Stimulated activated CD8-positive, alpha-beta memory T cell treated with anti-CD3 and anti-CD28 coated beads, Interleukin-2, amount 100 ng/mL, for 1 hour (primary cell): Measurements from ENCODE around the gene MTA1.

ENCODE experiments used
- DNase-seq, 2 donors: peaks; one replicate each; pipeline ENCODE4 v3.0.0-alpha.2; 2020; ENCODE audit warnings: low read depth in 2 of 2

Gene MTA1

DNA sequence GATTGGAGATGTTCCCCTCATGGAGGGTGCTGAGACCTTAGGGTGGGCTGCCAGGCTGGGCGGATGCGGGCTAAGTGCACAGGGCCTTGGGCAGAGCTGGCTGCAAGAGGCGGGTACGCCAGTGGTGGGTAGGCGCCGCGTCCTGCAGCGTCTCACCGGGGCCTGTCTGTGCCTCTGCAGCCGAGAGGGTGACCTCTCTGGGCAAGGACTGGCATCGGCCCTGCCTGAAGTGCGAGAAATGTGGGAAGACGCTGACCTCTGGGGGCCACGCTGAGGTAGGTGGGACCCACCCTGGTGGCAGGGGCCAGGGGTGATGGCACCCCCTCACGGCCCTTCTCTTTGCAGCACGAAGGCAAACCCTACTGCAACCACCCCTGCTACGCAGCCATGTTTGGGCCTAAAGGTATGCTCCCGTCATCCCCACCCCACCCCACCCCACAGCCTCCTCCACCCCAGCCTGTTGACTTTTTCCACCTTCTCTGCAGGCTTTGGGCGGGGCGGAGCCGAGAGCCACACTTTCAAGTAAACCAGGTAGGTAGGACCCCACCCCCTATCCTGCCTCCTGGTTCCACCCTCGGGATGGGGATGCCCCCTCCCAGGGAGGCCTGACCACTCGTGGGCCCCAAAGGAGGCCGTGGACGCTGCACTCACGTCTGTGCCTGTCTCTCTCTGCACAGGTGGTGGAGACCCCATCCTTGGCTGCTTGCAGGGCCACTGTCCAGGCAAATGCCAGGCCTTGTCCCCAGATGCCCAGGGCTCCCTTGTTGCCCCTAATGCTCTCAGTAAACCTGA is 68.6 kb downstream of the MTA1 start:
- DNase-seq = no peak

DNA sequence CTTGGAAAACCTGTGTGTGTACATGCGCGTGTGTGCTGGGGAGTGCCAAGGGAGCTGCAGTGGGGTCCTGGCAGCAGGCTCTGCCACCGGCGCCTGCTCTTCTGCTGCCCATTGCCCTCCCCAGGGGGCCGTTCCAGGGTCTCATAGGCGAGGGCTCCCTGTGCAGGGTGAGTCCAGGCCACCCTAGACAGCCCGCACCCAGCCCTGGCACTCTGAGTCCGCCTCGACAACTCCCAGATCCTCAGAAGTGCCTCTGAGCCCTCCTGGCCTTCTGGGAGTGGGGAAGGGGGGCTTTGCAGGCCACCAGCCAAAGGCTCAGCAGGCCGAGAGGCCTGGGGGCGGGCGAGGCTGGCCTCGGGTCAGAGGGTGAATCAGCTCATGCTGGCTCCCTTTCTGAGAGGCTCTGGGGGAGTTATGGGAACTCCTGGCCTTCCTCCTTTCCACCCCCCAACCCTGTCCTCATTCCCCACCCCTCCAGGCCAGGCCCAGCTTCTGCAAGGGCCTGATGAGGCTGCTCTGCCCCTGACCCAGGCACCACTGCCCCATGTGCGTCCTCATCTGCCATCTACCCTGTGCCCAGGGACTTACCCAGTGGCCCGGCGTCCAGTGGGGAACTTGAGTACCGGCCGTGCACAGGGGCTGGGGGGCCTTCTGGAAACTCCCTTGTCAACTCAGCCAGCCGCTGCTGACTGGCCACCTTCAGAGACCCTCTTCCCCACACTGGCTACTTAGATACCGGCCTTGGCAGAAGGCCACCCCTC is 69.3 kb downstream of the MTA1 start:
- DNase-seq = no peak

- peak; percentile 70 to 77 for DNase-seq
Observed at GRCh38 chr14:105489542-105490266, 70.1 kb downstream of the MTA1 start.

- DNase-seq = no peak
Observed at GRCh38 chr14:105490267-105490571, 70.6 kb downstream of the MTA1 start.

DNA sequence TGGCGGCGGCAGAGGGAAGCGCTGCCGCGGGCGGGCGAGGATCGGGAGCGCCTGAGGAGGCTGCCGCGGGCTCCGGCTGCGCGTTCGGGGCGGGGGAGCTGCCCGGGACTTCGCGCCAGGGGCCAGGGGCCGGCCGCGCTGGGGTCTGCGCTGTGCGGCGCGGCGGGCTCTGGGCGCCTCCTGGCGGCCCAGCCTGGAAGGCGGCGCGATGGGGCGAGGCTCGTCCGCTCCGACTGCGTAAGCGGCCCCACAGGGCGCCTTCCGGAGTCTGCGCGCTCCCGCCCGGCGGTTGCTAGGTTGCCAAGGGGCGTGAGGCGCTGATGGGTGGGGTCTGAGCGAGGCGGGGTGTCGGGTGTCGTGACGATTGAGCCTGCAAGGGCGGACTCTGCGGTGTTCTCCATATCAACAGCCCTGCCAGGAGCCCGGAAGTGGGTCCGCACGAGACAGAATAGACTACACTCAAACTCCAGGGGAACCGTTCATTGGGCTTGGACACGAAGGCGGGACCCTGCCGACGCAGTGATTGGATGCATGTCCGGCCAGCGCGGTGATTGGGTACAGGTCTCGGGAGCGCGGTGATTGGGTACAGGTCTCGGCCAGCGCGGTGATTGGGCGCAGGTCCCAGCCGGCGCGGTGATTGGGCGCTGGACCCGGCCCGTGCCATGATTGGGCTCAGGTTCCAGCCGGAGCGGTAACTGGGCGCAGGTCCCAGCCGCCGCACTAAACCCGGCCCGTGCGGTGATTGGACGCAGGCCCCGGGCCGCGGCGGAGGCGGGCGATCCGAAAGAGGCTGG is 71.1 kb downstream of the MTA1 start, which contains the start of gene TEDC1:
Gene TEDC1, plus strand, starts transcription at position 675 of the 794 bp plus-strand sequence. CDS start 130 bp downstream, outside the sequence.
- peak; percentile 97 for DNase-seq

DNA sequence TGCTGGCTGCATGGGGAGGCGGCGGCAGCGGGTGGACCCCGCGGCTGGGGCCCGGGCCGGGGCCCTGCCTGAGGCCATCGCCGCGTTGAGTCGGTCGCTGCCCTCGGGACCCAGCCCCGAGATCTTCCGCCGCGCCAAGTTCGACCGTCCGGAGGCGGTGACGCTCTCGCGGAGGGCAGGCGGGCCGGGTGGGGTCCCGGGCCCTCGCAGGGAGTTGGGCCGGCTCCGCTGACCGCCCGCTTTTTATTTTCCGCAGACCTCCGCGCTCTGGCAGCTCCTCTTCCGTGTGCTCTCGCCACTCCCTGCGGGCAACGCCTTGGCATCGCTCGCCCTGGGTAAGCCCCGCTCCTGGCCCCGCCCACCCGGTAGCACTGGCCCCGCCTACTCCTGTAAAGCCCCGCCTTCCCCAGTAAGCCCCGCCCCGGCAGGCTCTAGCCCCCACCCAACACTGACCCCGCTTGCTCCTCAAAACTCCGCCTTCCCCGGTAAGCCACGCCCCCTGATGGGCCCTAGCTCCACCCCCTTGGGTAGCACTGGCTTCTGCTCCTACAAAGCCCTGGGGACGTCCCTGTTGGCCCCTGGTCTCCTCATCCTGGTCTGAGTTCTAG is 71.8 kb downstream of the MTA1 start:
- peak; percentile 61 to 75 for DNase-seq

- no peak for DNase-seq
Observed at GRCh38 chr14:105492031-105492970, 72.7 kb downstream of the MTA1 start.

- no peak for DNase-seq
Observed at GRCh38 chr14:105492971-105493871, 73.6 kb downstream of the MTA1 start.

DNA sequence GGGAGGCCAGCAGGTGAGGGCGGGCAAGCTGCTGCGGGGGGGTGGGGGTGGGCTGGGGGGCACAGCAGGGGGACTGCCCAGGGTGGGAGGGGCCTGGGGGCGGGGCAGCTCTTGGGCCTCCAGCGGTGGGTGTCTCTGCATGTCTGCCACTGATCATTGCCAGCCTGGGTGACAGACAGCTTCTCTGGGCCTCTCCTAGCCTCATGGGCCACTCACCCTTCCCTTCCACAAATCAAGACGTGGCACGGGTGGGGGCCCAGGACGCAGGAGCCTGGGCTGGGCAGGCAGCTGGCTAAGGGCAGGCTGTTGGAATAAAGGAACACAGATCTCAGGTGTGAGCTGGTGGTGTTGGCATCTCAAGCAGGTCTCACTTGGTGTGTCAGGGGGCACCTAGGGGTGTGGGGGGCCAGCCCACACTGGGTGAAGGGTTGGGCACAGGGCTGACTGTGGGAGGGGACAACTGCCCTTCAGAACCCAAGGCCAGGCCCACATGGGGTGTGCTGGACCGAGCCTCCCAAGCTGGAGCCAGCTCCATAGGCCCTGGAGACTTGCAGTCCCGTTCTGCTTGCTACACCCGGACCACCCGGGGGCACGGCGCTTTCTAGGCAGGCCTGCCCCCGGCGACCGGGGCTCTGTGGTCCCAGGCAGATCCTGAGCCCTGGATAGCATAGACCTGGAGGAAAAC is 74.4 kb downstream of the MTA1 start:
- no peak for DNase-seq

GRCh38 chr14:105494606-105494929 is 74.9 kb downstream of the MTA1 start:
- DNase-seq = no peak

GRCh38 chr14:105495101-105495989 is 75.7 kb downstream of the MTA1 start:
- no peak for DNase-seq

DNA sequence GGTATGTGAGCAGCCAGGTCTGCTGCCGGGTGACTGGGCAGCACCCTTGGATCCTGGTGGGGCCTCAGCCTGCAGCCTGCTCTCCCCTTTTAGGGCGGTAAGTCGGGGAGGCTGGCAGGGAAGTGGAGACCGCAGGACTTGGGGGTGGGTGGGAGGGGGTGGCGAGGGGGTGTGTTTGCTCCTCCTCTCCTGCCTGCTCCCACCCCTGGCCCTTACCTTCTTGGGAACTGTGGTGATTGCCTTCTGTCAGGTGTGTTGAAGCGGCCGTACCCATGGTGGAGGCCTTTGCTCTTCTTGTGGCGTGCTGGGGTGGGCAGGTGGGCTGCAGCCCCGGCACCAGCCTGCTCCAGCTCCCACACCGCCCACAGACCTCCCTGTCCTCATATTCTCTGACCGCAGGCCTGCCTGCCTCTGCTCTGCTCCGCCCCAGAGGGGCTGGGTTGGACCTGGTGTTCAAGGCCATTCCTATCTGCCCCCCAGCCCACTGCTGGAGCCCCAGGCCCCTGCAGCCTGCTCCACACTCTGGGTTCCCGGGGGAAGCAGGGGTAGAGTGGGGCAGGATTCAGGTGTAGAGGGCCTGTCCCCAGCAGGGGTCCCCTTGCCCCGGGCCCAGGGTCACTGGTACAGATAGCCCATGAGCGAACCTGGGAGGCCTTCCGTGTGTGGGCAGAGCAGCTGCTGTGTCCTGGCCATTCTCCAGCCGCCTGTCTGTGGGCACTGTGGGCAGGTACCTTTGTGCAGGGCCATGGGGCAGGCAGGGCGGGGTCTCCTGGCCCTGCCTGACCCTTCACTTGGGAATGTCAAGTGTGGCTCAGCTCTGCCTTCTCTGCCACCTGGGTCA is 76.6 kb downstream of the MTA1 start:
- no peak for DNase-seq

- no peak for DNase-seq
Observed at GRCh38 chr14:105496831-105497591, 77.4 kb downstream of the MTA1 start.

- DNase-seq = no peak
Observed at GRCh38 chr14:105497671-105498429, 78.2 kb downstream of the MTA1 start.
